ENCODE measurements around the gene LRRC30. TPM values are rescaled to one million over a fixed set of nuclear protein-coding genes. Genes with fewer than 3 reads are reported as not detected.
A peak's percentile ranks its signal among the peaks of the same experiment; 100 is the strongest.

LRRC30 gene
- polyA plus RNA-seq, 1 donor, result 9.2 TPM

GRCh38 chr18:7237673-7238272 is 6.9 kb downstream of the LRRC30 start:
- DNase-seq, result no peak

DNA sequence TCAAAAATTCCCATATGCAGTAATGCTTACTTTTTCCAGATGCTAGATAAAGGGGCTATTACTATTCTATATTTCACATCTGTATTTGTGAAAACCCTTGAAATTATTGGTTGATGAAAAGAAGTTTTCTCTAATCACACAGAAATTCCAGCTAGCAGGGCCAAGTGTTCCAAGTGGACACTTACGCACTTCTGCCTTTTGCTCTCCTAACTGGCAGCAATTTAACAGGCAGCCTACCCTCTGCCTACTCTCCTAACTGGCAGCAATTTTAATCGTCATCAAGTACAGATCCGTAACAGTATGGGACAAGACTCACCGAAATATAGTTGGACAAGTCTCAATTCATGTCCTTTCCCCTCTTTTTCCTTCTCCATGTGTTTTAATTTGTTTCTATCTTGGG is 12.0 kb downstream of the LRRC30 start:
- no peak for DNase-seq

DNA sequence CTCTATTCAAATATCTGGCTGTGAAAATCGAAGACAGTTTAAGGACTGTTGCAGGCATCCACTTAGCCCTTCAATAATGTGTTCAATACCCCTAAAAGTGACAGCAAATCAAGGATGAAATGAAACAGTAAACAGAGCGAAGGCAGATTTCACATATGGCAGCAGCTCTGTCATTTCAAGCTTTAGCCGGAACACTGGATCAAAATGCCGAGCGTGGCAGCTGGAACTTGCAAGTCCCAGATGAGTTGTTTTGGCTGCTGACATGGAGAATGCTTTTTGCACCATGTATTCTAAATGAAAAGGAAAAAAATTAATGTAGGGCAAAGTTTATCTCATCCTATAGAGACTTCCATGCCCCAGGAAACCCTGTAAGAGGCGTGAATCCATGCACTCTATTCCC is 18.0 kb downstream of the LRRC30 start:
- DNase-seq, result no peak

- DNase-seq, result no peak
Observed at GRCh38 chr18:7254163-7254562, 23.3 kb downstream of the LRRC30 start.

GRCh38 chr18:7255054-7255453 is 24.2 kb downstream of the LRRC30 start:
- DNase-seq, result no peak

DNA sequence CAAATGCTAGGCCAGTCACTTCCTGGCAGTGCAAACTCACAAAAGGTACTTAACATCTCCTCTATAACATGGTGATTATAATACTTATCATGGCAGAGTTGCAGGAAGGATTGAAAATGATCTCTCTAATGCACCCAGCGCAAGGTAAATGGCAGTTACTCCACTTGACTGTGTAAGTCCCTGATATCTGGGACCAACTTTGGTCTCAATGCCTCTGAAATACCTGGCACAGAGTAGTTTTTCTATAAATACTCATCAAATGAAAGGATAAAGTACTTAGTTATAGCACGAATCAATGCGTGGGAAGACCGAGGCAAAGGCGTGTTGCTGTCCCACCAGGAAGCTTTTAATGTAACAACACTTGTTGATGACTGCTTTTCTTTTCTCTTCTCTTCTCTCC is 24.8 kb downstream of the LRRC30 start:
- DNase-seq, result no peak

- DNase-seq, result no peak
Observed at GRCh38 chr18:7256618-7257425, 25.9 kb downstream of the LRRC30 start.

- DNase-seq, result no peak
Observed at GRCh38 chr18:7257426-7257740, 26.5 kb downstream of the LRRC30 start.

- no peak for DNase-seq
Observed at GRCh38 chr18:7259475-7259874, 28.6 kb downstream of the LRRC30 start.

DNA sequence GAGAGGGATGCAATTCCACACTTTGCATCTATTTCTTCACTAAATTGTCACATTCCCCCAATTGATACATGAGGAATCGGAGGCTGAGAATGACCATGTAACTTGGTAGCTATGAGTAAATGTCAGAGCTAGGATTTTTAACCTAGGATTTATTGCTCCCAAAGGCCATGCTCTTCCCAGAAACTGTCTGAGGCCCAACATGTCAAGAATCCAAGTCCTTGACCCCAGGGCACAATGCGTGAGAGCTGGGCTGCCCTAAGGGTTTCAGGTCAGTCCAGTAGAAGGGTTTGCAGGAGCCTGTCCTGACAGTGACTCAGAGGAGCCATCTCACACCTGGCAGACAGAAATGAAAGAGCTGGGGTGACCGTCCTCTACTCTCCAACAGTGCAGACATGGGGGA is 30.3 kb downstream of the LRRC30 start:
- no peak for DNase-seq

DNA sequence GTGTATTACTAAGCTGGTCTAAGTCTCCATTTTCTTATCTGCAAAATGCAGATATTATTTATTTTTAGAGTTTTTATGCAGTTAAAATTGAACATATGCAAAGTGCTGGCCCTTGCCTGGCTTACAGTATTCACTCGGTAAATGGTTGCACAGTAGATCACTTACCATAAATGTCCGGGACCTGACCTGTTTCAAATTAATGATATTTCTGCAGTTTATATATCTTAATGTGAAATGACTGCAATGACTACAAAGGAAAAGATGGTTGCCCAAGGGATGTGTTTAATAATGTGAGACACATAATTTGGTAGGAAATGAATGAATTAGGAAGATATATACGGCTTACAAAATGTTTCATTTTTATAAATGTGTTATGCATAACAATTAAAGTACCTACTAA is 37.1 kb downstream of the LRRC30 start:
- no peak for DNase-seq

DNA sequence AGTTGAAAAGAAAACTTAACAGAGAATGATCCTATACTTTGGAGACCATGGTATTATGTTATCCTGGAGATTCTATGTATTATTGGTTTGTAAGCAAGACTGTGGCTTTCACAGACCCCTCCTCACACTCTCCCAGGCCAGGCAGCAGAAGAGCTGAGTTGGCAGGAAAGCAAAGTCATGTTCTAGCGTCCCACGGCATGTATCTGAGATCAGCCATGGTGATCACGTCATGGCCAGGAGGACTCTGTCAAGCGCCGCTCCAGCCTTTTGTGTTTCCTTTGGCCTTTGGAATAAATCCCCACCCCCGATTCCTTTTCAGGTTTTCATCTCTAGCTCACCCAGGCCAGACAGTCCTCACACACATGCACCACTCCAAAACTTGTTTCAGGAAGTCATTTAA is 39.1 kb downstream of the LRRC30 start:
- no peak for DNase-seq

- peak; percentile 70 for DNase-seq
Observed at GRCh38 chr18:7272311-7273049, 41.6 kb downstream of the LRRC30 start.

DNA sequence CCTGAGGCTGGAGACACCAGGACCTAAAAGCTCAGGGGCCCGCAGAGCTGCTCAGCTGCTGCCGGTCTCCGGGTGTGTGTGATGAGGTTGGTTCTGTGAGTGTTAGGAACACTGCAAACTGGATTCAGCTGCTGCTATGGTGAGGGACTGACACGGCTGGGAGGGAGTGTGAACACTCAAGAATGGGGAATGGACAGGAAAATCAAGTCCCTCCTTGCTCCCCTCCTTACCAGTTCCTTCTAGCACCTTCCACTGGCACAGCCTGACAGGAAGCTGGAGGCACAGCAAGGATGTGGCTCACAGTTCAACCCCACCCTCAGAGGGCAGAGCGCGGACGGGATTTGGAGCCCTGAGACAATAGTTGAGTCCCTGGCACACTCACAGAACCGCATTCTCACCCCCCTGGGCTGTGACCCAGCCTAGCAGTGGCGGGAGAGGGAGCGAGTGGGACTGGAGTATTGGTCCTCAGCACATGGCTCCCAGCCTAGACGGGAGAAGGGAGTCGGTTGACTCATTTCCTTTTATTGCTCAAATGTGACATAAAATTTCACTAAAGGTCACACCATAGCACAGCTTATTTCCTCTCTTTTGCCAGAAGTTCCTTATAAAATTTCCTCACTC is 42.5 kb downstream of the LRRC30 start:
- DNase-seq, result no peak

DNA sequence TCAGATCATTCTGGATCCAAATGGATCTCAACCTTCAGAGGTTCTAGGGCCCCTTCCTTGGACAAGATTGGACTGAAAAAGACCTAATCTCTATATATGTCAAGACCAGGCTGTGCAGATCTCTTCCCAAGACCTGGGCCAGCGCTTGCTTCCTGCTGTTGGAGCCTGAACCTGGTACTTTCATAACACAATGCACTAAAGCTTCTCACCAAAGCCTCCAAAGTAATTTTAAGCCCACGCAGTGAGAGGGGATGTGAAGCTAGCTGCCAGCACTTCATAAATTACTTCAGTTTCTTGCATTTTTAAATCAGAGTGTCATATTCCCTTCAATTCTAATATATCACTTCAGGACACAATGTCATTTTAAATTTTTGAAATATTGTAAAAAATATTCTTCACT is 50.7 kb downstream of the LRRC30 start:
- DNase-seq, result no peak

Other genes starting within 250 kb of the LRRC30 start
- gene LAMA1, start 113.3 kb upstream of the LRRC30 start, polyA plus RNA-seq (ENCODE audit: insufficient read length), result 1.2 TPM

All from hindlimb muscle (tissue), 1 donor.